Keratinocyte (primary cell): ENCODE measurements around the gene UTP3.

Experiments used
- CTCF ChIP-seq, 3 experiments: IDR thresholded peaks in 1 of 3; conservative IDR thresholded peaks in 1 of 3; optimal IDR thresholded peaks in 1 of 3; 2 replicates in 2 of 3; 3 replicates in 1 of 3; pipeline versions ENCODE3 to v1.5.1; 2011; ENCODE audit warnings: low read length in 3 of 3, mild to moderate bottlenecking in 3 of 3, moderate library complexity in 2 of 3, control low read depth in 1 of 3, inconsistent platforms in 1 of 3; ENCODE audit not compliant: insufficient read depth in 2 of 3; ENCODE audit errors: extremely low read depth in 1 of 3
- EZH2 ChIP-seq: IDR thresholded peaks from one replicate; pipeline ENCODE4 v1.6.1; 2012; ENCODE audit warnings: inconsistent platforms, mild to moderate bottlenecking, low read length, moderate library complexity

GRCh38 chr4:70714079-70714887 lies 26.0 kb downstream of the UTP3 start:
- TF ChIP-seq CTCF (optimal IDR thresholded peaks at IDR 0.05 in 1 of 3, IDR thresholded peaks at IDR 0.05 in 1 of 3, conservative IDR thresholded peaks at IDR 0.05 in 1 of 3; ENCODE audit: extremely low read depth in 1 of 3, insufficient read depth in 2 of 3, low read length in 3 of 3), result no peak
- TF ChIP-seq EZH2, result no peak
